MM.1S (cell line): Measurements from ENCODE around the gene MDFI.
A peak's percentile ranks its signal among the peaks of the same experiment; 100 is the strongest.

Experiments used
- DNase-seq: peaks from one replicate; pipeline ENCODE4 v3.0.0-alpha.2; 2015
- H2AFZ ChIP-seq: fragments of 300-600 bp; sonication (generic); 2 replicates; pipeline ENCODE4 v1.6.0; 2016; ENCODE audit warnings: antibody characterized with exemption, low read length
- H3F3A ChIP-seq: fragments of 300-600 bp; sonication (generic); 2 replicates; pipeline ENCODE4 v1.6.1; 2016; ENCODE audit warnings: mild to moderate bottlenecking, antibody characterized with exemption, low read length, moderate library complexity, mixed read lengths; ENCODE audit not compliant: insufficient read depth
- H3K27ac ChIP-seq: fragments of 300-600 bp; sonication (generic); 2 replicates; pipeline ENCODE4 v1.5.1; 2016; ENCODE audit warnings: mild to moderate bottlenecking, low read length
- H3K27me3 ChIP-seq: fragments of 300-600 bp; sonication (generic); replicated peaks from 2 replicates; pipeline ENCODE4 v1.6.0; 2016; ENCODE audit warnings: low read length; ENCODE audit not compliant: insufficient read depth
- H3K36me3 ChIP-seq: fragments of 300-600 bp; sonication (generic); replicated peaks from 2 replicates; pipeline ENCODE4 v1.6.1; 2016; ENCODE audit warnings: mild to moderate bottlenecking, low read length, mixed read lengths; ENCODE audit not compliant: insufficient read depth
- H3K4me1 ChIP-seq: fragments of 300-600 bp; sonication (generic); 2 replicates; pipeline ENCODE4 v1.6.1; 2016; ENCODE audit warnings: low read length, mixed read lengths
- H3K4me2 ChIP-seq: fragments of 300-600 bp; sonication (generic); 2 replicates; pipeline ENCODE4 v1.6.0; 2016; ENCODE audit warnings: low read depth, low read length
- H3K4me3 ChIP-seq: fragments of 300-600 bp; sonication (generic); 2 replicates; pipeline ENCODE4 v1.5.1; 2016; ENCODE audit warnings: low read length, mixed read lengths
- H3K79me2 ChIP-seq: fragments of 300-600 bp; sonication (generic); 2 replicates; pipeline ENCODE4 v1.6.1; 2016; ENCODE audit warnings: mixed run types, low read length, mixed read lengths
- H3K9ac ChIP-seq: fragments of 300-600 bp; sonication (generic); 2 replicates; pipeline ENCODE4 v1.6.1; 2016; ENCODE audit warnings: low read length, mixed read lengths
- H3K9me2 ChIP-seq: fragments of 300-600 bp; sonication (generic); replicated peaks from 2 replicates; pipeline ENCODE4 v1.6.1; 2016; ENCODE audit warnings: mild to moderate bottlenecking, low read length, mixed read lengths; ENCODE audit not compliant: insufficient read depth
- H3K9me3 ChIP-seq: fragments of 300-600 bp; sonication (generic); replicated peaks from 2 replicates; pipeline ENCODE4 v1.6.1; 2016; ENCODE audit warnings: mild to moderate bottlenecking, low read length, mixed read lengths; ENCODE audit not compliant: insufficient read depth
- H4K20me1 ChIP-seq: fragments of 300-600 bp; sonication (generic); 2 replicates; pipeline ENCODE4 v1.6.1; 2016; ENCODE audit warnings: mild to moderate bottlenecking, low read length, moderate library complexity, mixed read lengths; ENCODE audit not compliant: insufficient read depth
- EZH2 ChIP-seq: fragments of 300-600 bp; sonication (generic); optimal IDR thresholded peaks from 2 replicates; pipeline ENCODE3; 2017; ENCODE audit warnings: low read depth, mild to moderate bottlenecking, antibody characterized with exemption, low read length, mixed read lengths
- EZH2phosphoT487 ChIP-seq: fragments of 300-600 bp; sonication (generic); IDR thresholded peaks from 2 replicates; pipeline ENCODE4 v1.6.1; 2018; ENCODE audit warnings: antibody characterized with exemption, low read length
- TF ChIP-seq, protein P1 (sequence below): fragments of 300-600 bp; sonication (generic); IDR thresholded peaks from 2 replicates; pipeline ENCODE4 v1.5.1; 2016; ENCODE audit warnings: antibody characterized with exemption, low read length, mixed read lengths

Gene MDFI

GRCh38 chr6:41591122-41591521, 47.1 kb upstream of the MDFI start:
- no peaks in the 10 kb centered on the region for H3K27me3 ChIP-seq
- no peak overlapping the region for H2AFZ ChIP-seq
- no peak overlapping the region for H3K4me2 ChIP-seq
- TF ChIP-seq, protein P1, sequence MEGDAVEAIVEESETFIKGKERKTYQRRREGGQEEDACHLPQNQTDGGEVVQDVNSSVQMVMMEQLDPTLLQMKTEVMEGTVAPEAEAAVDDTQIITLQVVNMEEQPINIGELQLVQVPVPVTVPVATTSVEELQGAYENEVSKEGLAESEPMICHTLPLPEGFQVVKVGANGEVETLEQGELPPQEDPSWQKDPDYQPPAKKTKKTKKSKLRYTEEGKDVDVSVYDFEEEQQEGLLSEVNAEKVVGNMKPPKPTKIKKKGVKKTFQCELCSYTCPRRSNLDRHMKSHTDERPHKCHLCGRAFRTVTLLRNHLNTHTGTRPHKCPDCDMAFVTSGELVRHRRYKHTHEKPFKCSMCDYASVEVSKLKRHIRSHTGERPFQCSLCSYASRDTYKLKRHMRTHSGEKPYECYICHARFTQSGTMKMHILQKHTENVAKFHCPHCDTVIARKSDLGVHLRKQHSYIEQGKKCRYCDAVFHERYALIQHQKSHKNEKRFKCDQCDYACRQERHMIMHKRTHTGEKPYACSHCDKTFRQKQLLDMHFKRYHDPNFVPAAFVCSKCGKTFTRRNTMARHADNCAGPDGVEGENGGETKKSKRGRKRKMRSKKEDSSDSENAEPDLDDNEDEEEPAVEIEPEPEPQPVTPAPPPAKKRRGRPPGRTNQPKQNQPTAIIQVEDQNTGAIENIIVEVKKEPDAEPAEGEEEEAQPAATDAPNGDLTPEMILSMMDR: no peak
- no peak for TF ChIP-seq EZH2phosphoT487
- TF ChIP-seq EZH2: no peak
- H4K20me1 ChIP-seq: no peaks in the 10 kb centered on the region
- no peak overlapping the region for H3K4me3 ChIP-seq
- H3F3A ChIP-seq: no peaks in the 10 kb centered on the region
- no peak overlapping the region for H3K27ac ChIP-seq
- no peaks in the 10 kb centered on the region for H3K9me2 ChIP-seq
- H3K9me3 ChIP-seq: no peaks in the 10 kb centered on the region
- no peaks in the 10 kb centered on the region for H3K36me3 ChIP-seq
- no peaks in the 10 kb centered on the region for H3K4me1 ChIP-seq
- no peak for DNase-seq
- H3K9ac ChIP-seq: no peak overlapping the region
- no peaks in the 10 kb centered on the region for H3K79me2 ChIP-seq

GRCh38 chr6:41591859-41592502, 46.3 kb upstream of the MDFI start:
- Histone ChIP-seq H3K4me3 (no peak overlapping the region), H3K9me3 (no peaks in the 10 kb centered on the region), H3K9me2 (no peaks in the 10 kb centered on the region), H3K4me2 (no peak overlapping the region), H3K27ac (no peak overlapping the region), H3K4me1 (no peaks in the 10 kb centered on the region), H3F3A (no peaks in the 10 kb centered on the region), H3K9ac (no peak overlapping the region), H2AFZ (no peak overlapping the region), H3K36me3 (no peaks in the 10 kb centered on the region), H3K79me2 (no peaks in the 10 kb centered on the region), H4K20me1 (no peaks in the 10 kb centered on the region), H3K27me3 (no peaks in the 10 kb centered on the region)
- TF ChIP-seq EZH2phosphoT487: no peak
- no peak for TF ChIP-seq EZH2
- TF ChIP-seq, protein P1: peak; percentile 83
- DNase-seq: peak; percentile 30

- H3K79me2 ChIP-seq: no peaks in the 10 kb centered on the region
- no peak for TF ChIP-seq EZH2
- TF ChIP-seq EZH2phosphoT487: no peak
- TF ChIP-seq, protein P1: no peak
- H3K27ac ChIP-seq: no peak overlapping the region
- no peak overlapping the region for H3K9ac ChIP-seq
- H3K9me3 ChIP-seq: no peaks in the 10 kb centered on the region
- no peaks in the 10 kb centered on the region for H3K9me2 ChIP-seq
- H3K27me3 ChIP-seq: no peaks in the 10 kb centered on the region
- no peaks in the 10 kb centered on the region for H3K36me3 ChIP-seq
- DNase-seq: no peak
- no peaks in the 10 kb centered on the region for H3F3A ChIP-seq
- no peak overlapping the region for H3K4me2 ChIP-seq
- H2AFZ ChIP-seq: no peak overlapping the region
- no peaks in the 10 kb centered on the region for H4K20me1 ChIP-seq
- no peaks in the 10 kb centered on the region for H3K4me1 ChIP-seq
- H3K4me3 ChIP-seq: no peak overlapping the region
Measured at GRCh38 chr6:41593406-41593805, 44.9 kb upstream of the MDFI start.
